ENCODE measurements around the gene CCDC40. TPM values are rescaled to one million over a fixed set of nuclear protein-coding genes. Genes with fewer than 3 reads are reported as not detected.

The CCDC40 gene
- total RNA-seq, 1 donor from 2014 or later: 25.3 TPM

DNA sequence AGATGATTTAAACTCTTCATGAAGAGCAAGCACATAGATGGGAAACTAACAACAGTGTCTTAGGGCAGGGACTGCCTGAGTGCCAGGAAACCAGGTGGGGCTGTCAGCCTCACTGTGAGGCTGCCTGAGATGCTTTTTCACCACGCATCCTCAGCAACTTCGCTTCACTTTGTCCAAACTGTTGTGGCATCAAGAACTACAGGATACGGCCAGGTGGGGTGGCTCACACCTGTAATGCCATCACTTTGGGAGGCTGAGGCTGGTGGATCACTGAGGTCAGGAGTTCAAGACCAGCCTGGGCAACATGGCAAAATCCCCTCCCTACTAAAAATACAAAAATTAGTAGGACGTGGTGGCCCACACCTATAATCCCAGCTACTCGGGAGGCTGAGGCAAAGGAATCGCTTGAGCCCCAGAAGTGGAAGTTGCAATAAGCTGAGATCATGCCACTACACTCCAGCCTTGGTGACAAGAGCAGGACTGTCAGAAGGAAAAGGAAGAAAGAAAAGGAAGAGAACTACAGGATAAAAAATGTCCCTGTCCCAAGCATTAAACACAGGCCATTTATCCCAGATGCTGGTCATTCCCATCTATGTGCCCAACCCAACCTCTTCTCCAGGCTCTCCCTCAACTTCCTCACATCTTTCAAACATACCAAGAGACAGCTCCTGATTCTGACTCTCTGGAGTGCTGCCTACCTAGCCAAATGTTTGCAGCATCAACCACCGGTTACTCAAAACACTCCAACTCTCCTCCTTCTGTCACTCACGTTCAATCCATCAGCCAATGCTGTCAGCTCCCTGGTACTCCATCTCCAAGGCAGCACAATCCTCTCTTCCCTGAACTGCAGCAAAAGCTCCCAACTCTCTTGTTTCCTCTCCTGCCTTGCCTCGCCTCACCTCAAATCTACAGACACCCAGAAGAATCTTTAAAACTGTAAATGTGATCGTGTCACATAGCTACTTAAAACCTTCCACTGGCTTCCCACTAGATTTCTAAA is 108.9 kb downstream of the CCDC40 start:
- H3K27me3 Mint-ChIP-seq (ENCODE audit: unreplicated experiment): peaks cover 17% of the 10 kb centered on the region
- H3K36me3 Mint-ChIP-seq (ENCODE audit: unreplicated experiment): no peaks in the 10 kb centered on the region
- TF ChIP-seq, protein P1, sequence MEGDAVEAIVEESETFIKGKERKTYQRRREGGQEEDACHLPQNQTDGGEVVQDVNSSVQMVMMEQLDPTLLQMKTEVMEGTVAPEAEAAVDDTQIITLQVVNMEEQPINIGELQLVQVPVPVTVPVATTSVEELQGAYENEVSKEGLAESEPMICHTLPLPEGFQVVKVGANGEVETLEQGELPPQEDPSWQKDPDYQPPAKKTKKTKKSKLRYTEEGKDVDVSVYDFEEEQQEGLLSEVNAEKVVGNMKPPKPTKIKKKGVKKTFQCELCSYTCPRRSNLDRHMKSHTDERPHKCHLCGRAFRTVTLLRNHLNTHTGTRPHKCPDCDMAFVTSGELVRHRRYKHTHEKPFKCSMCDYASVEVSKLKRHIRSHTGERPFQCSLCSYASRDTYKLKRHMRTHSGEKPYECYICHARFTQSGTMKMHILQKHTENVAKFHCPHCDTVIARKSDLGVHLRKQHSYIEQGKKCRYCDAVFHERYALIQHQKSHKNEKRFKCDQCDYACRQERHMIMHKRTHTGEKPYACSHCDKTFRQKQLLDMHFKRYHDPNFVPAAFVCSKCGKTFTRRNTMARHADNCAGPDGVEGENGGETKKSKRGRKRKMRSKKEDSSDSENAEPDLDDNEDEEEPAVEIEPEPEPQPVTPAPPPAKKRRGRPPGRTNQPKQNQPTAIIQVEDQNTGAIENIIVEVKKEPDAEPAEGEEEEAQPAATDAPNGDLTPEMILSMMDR (IDR thresholded peaks at IDR 0.05; ENCODE audit: partially characterized antibody, unreplicated experiment): no peak
- H3K9me3 Mint-ChIP-seq (ENCODE audit: unreplicated experiment): peaks cover 19% of the 10 kb centered on the region
- H3K4me3 Mint-ChIP-seq (ENCODE audit: unreplicated experiment): peak overlapping the region; percentile 93
- H3K4me1 Mint-ChIP-seq (ENCODE audit: low read depth, unreplicated experiment): peaks cover 17% of the 10 kb centered on the region
- H3K27ac Mint-ChIP-seq (ENCODE audit: unreplicated experiment): peak overlapping the region; percentile 91
- DNase-seq: no peak

DNA sequence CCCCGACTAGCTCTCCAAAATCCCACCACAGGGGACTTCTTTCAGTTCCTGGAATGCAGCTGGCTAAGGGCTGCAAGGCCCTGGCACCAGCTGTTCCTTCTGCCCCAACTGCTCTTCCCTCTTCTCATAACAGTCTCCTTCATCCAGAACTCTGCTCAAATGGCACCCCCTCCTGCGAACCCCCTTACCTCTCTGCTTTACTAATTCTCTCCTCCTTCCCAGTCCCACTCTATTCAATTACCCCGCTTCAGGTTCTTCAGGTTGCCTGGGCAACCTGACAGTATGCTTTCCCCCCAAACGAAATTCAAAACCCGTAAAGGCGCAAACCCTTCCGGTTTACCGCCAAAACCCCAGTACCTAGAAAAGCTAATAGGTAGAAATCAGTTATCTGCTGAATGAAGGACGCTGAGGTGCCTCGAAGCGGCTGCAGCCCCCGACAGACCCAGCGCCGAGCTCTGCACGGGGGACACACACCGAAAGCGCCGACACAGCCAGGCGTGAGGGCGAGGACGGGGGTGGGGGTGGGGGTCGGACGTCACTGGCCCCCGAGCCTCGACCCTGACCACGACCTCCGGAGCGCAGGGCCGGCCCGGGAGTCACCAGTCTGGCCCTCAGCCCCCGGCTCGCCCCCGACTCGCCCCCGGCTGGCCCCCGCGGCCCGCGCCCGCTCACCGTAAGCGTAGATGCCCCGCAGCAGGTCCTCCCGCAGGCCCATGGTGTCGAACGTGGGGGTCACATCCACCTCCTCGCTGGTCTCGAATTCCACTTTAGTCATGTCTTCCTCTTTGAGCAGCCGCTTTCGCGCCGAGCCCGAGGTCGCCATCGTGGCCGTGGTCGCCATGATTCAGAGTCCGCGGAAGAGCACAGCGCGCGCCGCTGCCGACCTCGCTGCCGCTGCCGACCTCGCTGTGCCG is 109.9 kb downstream of the CCDC40 start:
- Mint-ChIP-seq H3K9me3 (ENCODE audit: unreplicated experiment) (peaks cover 19% of the 10 kb centered on the region), H3K4me1 (ENCODE audit: low read depth, unreplicated experiment) (peaks cover 17% of the 10 kb centered on the region), H3K4me3 (ENCODE audit: unreplicated experiment) (peak overlapping the region; percentile 93), H3K27me3 (ENCODE audit: unreplicated experiment) (peaks cover 18% of the 10 kb centered on the region), H3K27ac (ENCODE audit: unreplicated experiment) (peak overlapping the region; percentile 93), H3K36me3 (ENCODE audit: unreplicated experiment) (no peaks in the 10 kb centered on the region)
- TF ChIP-seq, protein P1 (IDR thresholded peaks at IDR 0.05; ENCODE audit: partially characterized antibody, unreplicated experiment): no peak
- no peak for DNase-seq

DNA sequence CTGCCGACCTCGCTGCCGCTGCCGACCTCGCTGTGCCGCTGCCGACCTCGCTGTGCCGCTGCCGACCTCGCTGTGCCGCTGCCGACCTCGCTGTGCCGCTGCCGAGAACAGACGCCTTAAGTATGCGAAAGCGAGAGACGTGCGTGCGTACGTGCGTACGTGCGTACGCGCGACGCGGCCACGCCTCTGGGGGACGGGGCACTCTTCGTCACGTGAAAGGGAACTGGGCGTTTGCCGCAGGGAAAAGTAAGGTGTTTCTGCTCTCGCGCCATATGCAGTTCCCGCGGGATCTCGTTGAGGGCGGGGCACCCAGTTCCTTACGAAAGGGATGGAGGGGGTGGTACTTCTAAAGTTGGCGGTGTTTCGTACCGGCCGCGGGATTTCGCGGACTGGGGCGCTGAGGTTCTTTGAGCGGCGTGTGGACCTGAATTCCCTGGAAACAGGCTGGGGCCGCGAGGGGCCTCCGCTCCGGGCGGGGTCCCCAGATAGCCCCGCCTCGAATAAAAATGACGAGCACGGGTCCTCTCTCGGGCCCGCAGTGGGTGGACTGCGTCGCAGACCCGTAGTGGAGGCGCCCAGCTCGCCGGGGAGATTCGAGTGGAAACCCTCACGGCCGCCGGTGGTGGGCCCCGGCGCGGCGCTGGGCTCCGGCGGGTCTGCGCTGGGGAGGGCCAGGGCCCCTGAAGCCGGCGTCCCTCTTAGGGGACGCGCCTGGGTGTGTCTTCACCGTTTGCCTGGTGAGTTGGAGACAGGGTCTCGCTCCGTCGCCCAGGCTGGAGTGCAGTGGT is 110.8 kb downstream of the CCDC40 start, which contains the start of gene EIF4A3:
Gene EIF4A3, minus strand, starts transcription at position 94 of the 788 bp plus-strand sequence. CDS start 167 bp downstream, outside the sequence.
- Mint-ChIP-seq H3K27ac (ENCODE audit: unreplicated experiment) (peak within 1 kb of the TSS; percentile 93), H3K27me3 (ENCODE audit: unreplicated experiment) (peaks cover 18% of the 10 kb centered on the region), H3K36me3 (ENCODE audit: unreplicated experiment) (no peaks in the 10 kb centered on the region), H3K9me3 (ENCODE audit: unreplicated experiment) (peaks cover 19% of the 10 kb centered on the region), H3K4me1 (ENCODE audit: low read depth, unreplicated experiment) (peaks cover 18% of the 10 kb centered on the region), H3K4me3 (ENCODE audit: unreplicated experiment) (peak within 1 kb of the TSS; percentile 93)
- TF ChIP-seq, protein P1 (IDR thresholded peaks at IDR 0.05; ENCODE audit: partially characterized antibody, unreplicated experiment): no peak
- DNase-seq: peak; percentile 98

Small RNA genes lying within 50 kb of the gene (microRNA-seq; reads per million reads assigned to microRNA genes)
- gene MIR1268B (ENCODE audit: unreplicated experiment): not detected

Other genes with a start within 250 kb of the CCDC40 start
- gene CBX8, start 239.6 kb upstream of the CCDC40 start, total RNA-seq (ENCODE audit: unreplicated experiment): 13.8 TPM
- 19.3 TPM for gene CBX4, start 197.2 kb upstream of the CCDC40 start, total RNA-seq (ENCODE audit: unreplicated experiment)
- 197 TPM for gene TBC1D16, start 770 bp upstream of the CCDC40 start, total RNA-seq (ENCODE audit: unreplicated experiment)
- 384 TPM for gene GAA, start 64.9 kb downstream of the CCDC40 start, total RNA-seq (ENCODE audit: unreplicated experiment)
- gene EIF4A3, start 110.5 kb downstream of the CCDC40 start, total RNA-seq (ENCODE audit: unreplicated experiment): 110 TPM
- gene CARD14, start 133.4 kb downstream of the CCDC40 start, total RNA-seq (ENCODE audit: unreplicated experiment): 1.1 TPM
- gene SGSH, start 183.7 kb downstream of the CCDC40 start, total RNA-seq (ENCODE audit: unreplicated experiment): 17.3 TPM
- gene SLC26A11, start 183.8 kb downstream of the CCDC40 start, total RNA-seq (ENCODE audit: unreplicated experiment): 15.9 TPM
- gene RNF213, start 224.2 kb downstream of the CCDC40 start, total RNA-seq (ENCODE audit: unreplicated experiment): 34.7 TPM

Measured in glutamatergic neuron (in vitro differentiated cells).